ENCODE results near the gene TRAPPC11.

DNA sequence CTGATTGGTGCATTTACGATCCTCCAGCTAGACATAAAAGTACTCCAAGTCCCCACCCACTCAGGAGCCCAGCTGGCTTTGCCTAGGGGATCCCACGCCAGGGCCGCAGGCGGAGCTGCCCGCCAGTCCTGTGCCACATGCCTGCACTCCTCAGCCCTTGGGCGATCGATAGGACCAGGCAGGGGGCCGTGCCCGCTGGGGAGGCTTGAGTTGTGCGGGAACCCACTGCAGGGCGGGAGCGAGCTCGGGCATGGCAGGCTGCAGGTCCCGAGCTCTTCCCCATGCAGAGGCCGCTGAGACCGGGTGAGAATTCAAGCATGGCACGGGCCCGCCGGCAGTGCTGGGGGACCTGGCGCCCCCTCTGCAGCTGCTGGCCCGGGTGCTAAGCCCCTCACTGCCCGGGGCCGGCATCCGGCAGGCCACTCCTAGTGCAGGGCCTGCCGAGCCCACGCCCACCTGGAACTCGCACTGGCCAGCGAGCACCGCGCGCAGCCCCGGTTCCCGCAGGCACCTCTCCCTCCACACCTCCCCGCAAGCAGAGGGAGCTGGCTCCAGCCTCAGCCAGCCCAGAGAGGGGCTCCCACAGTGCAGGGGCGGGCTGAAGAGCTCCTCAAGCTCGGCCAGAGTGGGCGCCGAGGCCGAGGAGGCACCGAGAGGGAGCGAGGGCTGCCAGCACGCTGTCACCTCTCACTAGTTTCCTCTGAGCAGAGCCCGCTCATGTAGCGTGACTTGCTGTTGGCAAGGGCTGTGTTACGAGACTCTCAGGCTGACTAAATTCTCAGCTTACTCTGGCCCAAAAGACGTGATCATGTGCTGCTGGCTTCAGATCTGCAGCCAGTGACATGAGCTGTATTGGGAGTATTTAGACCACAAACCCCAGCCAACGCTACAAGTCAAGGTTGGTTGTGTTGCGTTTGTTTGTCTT is 87.5 kb downstream of the TRAPPC11 start:
- TF ChIP-seq, protein P1, sequence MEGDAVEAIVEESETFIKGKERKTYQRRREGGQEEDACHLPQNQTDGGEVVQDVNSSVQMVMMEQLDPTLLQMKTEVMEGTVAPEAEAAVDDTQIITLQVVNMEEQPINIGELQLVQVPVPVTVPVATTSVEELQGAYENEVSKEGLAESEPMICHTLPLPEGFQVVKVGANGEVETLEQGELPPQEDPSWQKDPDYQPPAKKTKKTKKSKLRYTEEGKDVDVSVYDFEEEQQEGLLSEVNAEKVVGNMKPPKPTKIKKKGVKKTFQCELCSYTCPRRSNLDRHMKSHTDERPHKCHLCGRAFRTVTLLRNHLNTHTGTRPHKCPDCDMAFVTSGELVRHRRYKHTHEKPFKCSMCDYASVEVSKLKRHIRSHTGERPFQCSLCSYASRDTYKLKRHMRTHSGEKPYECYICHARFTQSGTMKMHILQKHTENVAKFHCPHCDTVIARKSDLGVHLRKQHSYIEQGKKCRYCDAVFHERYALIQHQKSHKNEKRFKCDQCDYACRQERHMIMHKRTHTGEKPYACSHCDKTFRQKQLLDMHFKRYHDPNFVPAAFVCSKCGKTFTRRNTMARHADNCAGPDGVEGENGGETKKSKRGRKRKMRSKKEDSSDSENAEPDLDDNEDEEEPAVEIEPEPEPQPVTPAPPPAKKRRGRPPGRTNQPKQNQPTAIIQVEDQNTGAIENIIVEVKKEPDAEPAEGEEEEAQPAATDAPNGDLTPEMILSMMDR (IDR thresholded peaks at IDR 0.05), result no peak
- TF ChIP-seq EP300 (IDR thresholded peaks at IDR 0.05), result no peak

Measured in suprapubic skin (tissue), 3 donors.